ENCODE measurements around the gene TIMM29. TPM values are rescaled to one million over a fixed set of nuclear protein-coding genes. Genes with fewer than 3 reads are reported as not detected.

TIMM29 gene
- total and polyA plus RNA-seq, 9 of the 15 experiments (the other 6 are each of a cell fraction or from before 2014, with no cell fraction given): 2.4 to 29.4 (median 16.3) TPM

DNA sequence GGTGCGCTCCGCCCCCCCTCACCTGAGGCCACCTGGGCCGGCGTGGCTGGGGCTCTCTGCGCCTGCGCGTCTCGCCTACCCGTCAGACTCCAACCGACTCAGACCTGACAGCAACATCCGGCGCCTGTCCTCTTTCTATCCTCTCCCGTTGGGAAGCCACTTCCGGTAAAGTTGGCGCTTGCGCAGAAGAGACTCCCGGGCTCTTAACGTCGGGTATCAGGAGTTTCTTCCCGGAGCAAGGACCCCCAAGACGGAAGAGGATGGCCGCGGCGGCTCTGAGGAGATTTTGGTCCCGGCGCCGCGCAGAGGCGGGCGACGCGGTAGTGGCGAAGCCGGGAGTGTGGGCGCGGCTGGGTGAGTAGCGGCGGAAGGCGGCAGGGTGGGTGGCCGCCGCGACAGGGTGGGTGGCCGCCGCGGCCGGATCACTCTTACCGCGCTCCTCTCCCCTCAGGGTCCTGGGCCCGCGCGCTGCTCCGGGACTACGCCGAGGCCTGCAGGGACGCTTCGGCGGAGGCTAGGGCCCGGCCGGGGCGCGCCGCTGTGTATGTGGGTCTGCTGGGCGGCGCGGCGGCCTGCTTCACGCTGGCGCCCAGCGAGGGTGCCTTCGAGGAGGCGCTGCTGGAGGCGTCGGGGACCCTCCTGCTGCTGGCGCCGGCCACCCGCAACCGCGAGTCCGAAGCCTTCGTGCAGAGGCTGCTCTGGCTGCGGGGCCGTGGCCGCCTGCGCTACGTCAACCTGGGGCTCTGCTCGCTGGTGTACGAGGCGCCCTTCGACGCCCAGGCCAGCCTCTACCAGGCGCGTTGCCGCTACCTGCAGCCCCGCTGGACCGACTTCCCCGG, at the start of gene TIMM29, which contains the start of gene YIPF2 (continued):
- TF ChIP-seq, protein P1, sequence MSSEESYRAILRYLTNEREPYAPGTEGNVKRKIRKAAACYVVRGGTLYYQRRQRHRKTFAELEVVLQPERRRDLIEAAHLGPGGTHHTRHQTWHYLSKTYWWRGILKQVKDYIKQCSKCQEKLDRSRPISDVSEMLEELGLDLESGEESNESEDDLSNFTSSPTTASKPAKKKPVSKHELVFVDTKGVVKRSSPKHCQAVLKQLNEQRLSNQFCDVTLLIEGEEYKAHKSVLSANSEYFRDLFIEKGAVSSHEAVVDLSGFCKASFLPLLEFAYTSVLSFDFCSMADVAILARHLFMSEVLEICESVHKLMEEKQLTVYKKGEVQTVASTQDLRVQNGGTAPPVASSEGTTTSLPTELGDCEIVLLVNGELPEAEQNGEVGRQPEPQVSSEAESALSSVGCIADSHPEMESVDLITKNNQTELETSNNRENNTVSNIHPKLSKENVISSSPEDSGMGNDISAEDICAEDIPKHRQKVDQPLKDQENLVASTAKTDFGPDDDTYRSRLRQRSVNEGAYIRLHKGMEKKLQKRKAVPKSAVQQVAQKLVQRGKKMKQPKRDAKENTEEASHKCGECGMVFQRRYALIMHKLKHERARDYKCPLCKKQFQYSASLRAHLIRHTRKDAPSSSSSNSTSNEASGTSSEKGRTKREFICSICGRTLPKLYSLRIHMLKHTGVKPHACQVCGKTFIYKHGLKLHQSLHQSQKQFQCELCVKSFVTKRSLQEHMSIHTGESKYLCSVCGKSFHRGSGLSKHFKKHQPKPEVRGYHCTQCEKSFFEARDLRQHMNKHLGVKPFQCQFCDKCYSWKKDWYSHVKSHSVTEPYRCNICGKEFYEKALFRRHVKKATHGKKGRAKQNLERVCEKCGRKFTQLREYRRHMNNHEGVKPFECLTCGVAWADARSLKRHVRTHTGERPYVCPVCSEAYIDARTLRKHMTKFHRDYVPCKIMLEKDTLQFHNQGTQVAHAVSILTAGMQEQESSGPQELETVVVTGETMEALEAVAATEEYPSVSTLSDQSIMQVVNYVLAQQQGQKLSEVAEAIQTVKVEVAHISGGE (CRISPR knock-in tag; IDR thresholded peaks at IDR 0.05): peak; percentile 97 to 100 (median 99)
- TF ChIP-seq FOXP1 (CRISPR knock-in tag; IDR thresholded peaks at IDR 0.05) (no peak), ZNF445 (CRISPR knock-in tag; IDR thresholded peaks at IDR 0.05; ENCODE audit: low read depth) (no peak), HNRNPUL1 (IDR thresholded peaks at IDR 0.05; ENCODE audit: low read length) (no peak), OTX1 (CRISPR knock-in tag; IDR thresholded peaks at IDR 0.05) (0 out of 2 replicates have a peak, but pooled peaks have one; percentile 7), TSC22D4 (tag; IDR thresholded peaks at IDR 0.05) (no peak), NBN (IDR thresholded peaks at IDR 0.05; ENCODE audit: low read depth) (peak; percentile 47; the same call in 1 of the 2 replicates), RBM39 (optimal IDR thresholded peaks at IDR 0.05; ENCODE audit: low read depth, low read length) (no peak), NEUROD1 (IDR thresholded peaks at IDR 0.05; ENCODE audit: borderline replicate concordance, low read depth, low read length, partially characterized antibody) (peak; percentile 75), NELFE (IDR thresholded peaks at IDR 0.05; ENCODE audit: insufficient read depth, insufficient read length) (no peak), ZNF785 (CRISPR knock-in tag; IDR thresholded peaks at IDR 0.05) (no peak), SIRT6 (IDR thresholded peaks at IDR 0.05; ENCODE audit: low read depth, low read length) (no peak), CREB1 (IDR thresholded peaks at IDR 0.05) (peak; percentile 91), CREB1 (CRISPR knock-in tag; IDR thresholded peaks at IDR 0.05) (peak; percentile 84), MTA2 (IDR thresholded peaks at IDR 0.05; ENCODE audit: low read depth) (no peak), NR4A1 (CRISPR knock-in tag; IDR thresholded peaks at IDR 0.05) (no peak), NR4A1 (tag; IDR thresholded peaks at IDR 0.05) (no peak; the same call in 1 of the 2 replicates), MAFF (IDR thresholded peaks at IDR 0.05; ENCODE audit: low read length) (no peak), TRIM28 (IDR thresholded peaks at IDR 0.05) (no peak), ZNF644 (tag; IDR thresholded peaks at IDR 0.05; ENCODE audit: low read depth) (no peak), BRF1 (IDR thresholded peaks at IDR 0.05; ENCODE audit: borderline replicate concordance, extremely low read depth, insufficient read length) (no peak), POLR3G (IDR thresholded peaks at IDR 0.05; ENCODE audit: extremely low read depth, insufficient read length, insufficient replicate concordance) (no peak)
- TF ChIP-seq, protein P2, sequence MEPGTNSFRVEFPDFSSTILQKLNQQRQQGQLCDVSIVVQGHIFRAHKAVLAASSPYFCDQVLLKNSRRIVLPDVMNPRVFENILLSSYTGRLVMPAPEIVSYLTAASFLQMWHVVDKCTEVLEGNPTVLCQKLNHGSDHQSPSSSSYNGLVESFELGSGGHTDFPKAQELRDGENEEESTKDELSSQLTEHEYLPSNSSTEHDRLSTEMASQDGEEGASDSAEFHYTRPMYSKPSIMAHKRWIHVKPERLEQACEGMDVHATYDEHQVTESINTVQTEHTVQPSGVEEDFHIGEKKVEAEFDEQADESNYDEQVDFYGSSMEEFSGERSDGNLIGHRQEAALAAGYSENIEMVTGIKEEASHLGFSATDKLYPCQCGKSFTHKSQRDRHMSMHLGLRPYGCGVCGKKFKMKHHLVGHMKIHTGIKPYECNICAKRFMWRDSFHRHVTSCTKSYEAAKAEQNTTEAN (CRISPR knock-in tag; IDR thresholded peaks at IDR 0.05): no peak
- TF ChIP-seq, protein P3, sequence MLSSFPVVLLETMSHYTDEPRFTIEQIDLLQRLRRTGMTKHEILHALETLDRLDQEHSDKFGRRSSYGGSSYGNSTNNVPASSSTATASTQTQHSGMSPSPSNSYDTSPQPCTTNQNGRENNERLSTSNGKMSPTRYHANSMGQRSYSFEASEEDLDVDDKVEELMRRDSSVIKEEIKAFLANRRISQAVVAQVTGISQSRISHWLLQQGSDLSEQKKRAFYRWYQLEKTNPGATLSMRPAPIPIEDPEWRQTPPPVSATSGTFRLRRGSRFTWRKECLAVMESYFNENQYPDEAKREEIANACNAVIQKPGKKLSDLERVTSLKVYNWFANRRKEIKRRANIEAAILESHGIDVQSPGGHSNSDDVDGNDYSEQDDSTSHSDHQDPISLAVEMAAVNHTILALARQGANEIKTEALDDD (IDR thresholded peaks at IDR 0.05): no peak

Measured in K562 (cell line).